Neural progenitor cell (in vitro differentiated cells): ENCODE results near the gene SCN8A. TPM values are rescaled to one million over a fixed set of nuclear protein-coding genes. Genes with fewer than 3 reads are reported as not detected.
A peak's percentile ranks its signal among the peaks of the same experiment; 100 is the strongest.

Source experiments
- DNase-seq: peaks from one replicate; pipeline ENCODE4 v3.0.0-alpha.2; 2016; ENCODE audit warnings: low spot score
- H2AFZ ChIP-seq: fragments of 200-600 bp; sonication (generic); replicated peaks from 2 replicates; pipeline ENCODE4 v1.6.1; 2016; ENCODE audit warnings: antibody characterized with exemption
- H3F3A ChIP-seq: fragments of 200-600 bp; sonication (generic); 2 replicates; pipeline ENCODE4 v1.6.1; 2016; ENCODE audit warnings: antibody characterized with exemption, low read depth
- H3K27ac ChIP-seq: fragments of 200-600 bp; sonication (generic); 2 replicates; pipeline ENCODE4 v1.5.1; 2016; ENCODE audit warnings: mild to moderate bottlenecking
- H3K27me3 ChIP-seq: fragments of 200-600 bp; sonication (generic); 2 replicates; pipeline ENCODE4 v1.6.1; 2016; ENCODE audit warnings: mild to moderate bottlenecking, moderate library complexity
- H3K36me3 ChIP-seq: fragments of 200-600 bp; sonication (generic); 2 replicates; pipeline ENCODE4 v1.5.1; 2016
- H3K4me1 ChIP-seq: fragments of 200-600 bp; sonication (generic); 2 replicates; pipeline ENCODE4 v1.6.1; 2016; ENCODE audit warnings: mixed run types
- H3K4me2 ChIP-seq: fragments of 200-600 bp; sonication (generic); 2 replicates; pipeline ENCODE4 v1.6.1; 2016
- H3K4me3 ChIP-seq: fragments of 200-600 bp; sonication (generic); 2 replicates; pipeline ENCODE4 v1.5.1; 2016
- H3K79me2 ChIP-seq: fragments of 200-600 bp; sonication (generic); 2 replicates; pipeline ENCODE4 v1.6.1; 2016; ENCODE audit warnings: low read depth
- H3K9ac ChIP-seq: fragments of 200-600 bp; sonication (generic); 2 replicates; pipeline ENCODE4 v1.6.1; 2016
- H3K9me3 ChIP-seq: fragments of 200-600 bp; sonication (generic); 2 replicates; pipeline ENCODE4 v1.5.1; 2016; ENCODE audit warnings: low read depth
- H4K20me1 ChIP-seq: fragments of 200-600 bp; sonication (generic); 2 replicates; pipeline ENCODE4 v1.6.1; 2016; ENCODE audit warnings: low read depth
- H3K27ac Mint-ChIP-seq: 3 replicates; pipeline ENCODE4 v1.8.0; 2021; ENCODE audit warnings: mixed read lengths
- H3K27me3 Mint-ChIP-seq: 2 replicates; pipeline ENCODE4 v1.8.0; 2022; ENCODE audit warnings: low read depth, mild to moderate bottlenecking, inconsistent platforms, moderate library complexity, mixed read lengths; ENCODE audit not compliant: insufficient read depth
- H3K36me3 Mint-ChIP-seq: 3 replicates; pipeline ENCODE4 v1.8.0; 2021; ENCODE audit warnings: mixed read lengths
- H3K4me1 Mint-ChIP-seq: 3 replicates; pipeline ENCODE4 v1.8.0; 2021; ENCODE audit warnings: mixed read lengths
- H3K4me3 Mint-ChIP-seq: 3 replicates; pipeline ENCODE4 v1.8.0; 2021; ENCODE audit warnings: mild to moderate bottlenecking, moderate library complexity, mixed read lengths
- H3K9me3 Mint-ChIP-seq: 3 replicates; pipeline ENCODE4 v1.8.0; 2020; ENCODE audit warnings: mixed read lengths
- EZH2 ChIP-seq: fragments of 200-600 bp; sonication (generic); IDR thresholded peaks from 2 replicates; pipeline ENCODE4 v1.6.1; 2017; ENCODE audit warnings: antibody characterized with exemption, mild to moderate bottlenecking, moderate library complexity
- EZH2phosphoT487 ChIP-seq: fragments of 200-600 bp; sonication (generic); IDR thresholded peaks from 2 replicates; pipeline ENCODE4 v1.6.1; 2017; ENCODE audit warnings: antibody characterized with exemption
- total RNA-seq: library from RNA; depleted of rRNA; stranded (reverse); fragments of >200 nt; gene quantifications from 2 replicates; pipeline ENCODE4 v1.2.3, GENCODE V29; 2015; ENCODE audit warnings: low replicate concordance
- TF ChIP-seq, protein P1 (sequence below): fragments of 200-600 bp; sonication (generic); IDR thresholded peaks from 2 replicates; pipeline ENCODE4 v1.5.1; 2017; ENCODE audit warnings: antibody characterized with exemption, mild to moderate bottlenecking

The SCN8A gene
- total RNA-seq, 1 donor from 2014 or later, result 14.2 TPM

DNA sequence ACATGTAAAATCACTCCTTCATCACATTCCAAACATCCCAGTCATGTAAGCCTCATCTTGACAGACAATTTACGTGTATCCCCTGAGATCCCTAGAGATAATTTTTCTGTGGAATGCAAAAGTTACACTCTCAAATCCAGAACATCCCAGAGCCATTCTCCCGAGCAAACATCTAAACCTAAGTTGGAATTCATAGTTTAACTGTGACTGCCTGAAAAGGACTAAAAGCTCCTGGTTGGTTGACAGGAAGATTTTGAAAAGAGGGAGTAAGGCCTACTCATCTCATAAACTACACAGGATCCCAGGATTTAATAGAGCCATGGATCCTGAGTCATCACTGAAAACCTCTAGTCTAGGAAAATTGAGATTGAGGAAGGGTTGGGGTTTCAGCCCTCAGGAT, 123.6 kb downstream of the SCN8A start:
- H3K4me1 Mint-ChIP-seq, result peaks cover 5% of the 10 kb centered on the region
- Histone ChIP-seq H3K27ac (no peak overlapping the region), H4K20me1 (no peaks in the 10 kb centered on the region), H3K9ac (no peak overlapping the region), H3K9me3 (no peaks in the 10 kb centered on the region), H3K79me2 (no peaks in the 10 kb centered on the region), H3K27me3 (no peaks in the 10 kb centered on the region), H3K4me3 (no peak overlapping the region), H3K4me2 (no peak overlapping the region), H3K4me1 (no peaks in the 10 kb centered on the region), H2AFZ (no peak overlapping the region), H3K36me3 (no peaks in the 10 kb centered on the region), H3F3A (no peaks in the 10 kb centered on the region)
- no peak overlapping the region for H3K27ac Mint-ChIP-seq
- no peak overlapping the region for H3K4me3 Mint-ChIP-seq
- H3K27me3 Mint-ChIP-seq, result no peaks in the 10 kb centered on the region
- no peak for DNase-seq
- H3K9me3 Mint-ChIP-seq, result no peaks in the 10 kb centered on the region
- TF ChIP-seq EZH2phosphoT487 (no peak), EZH2 (no peak)
- TF ChIP-seq, protein P1, sequence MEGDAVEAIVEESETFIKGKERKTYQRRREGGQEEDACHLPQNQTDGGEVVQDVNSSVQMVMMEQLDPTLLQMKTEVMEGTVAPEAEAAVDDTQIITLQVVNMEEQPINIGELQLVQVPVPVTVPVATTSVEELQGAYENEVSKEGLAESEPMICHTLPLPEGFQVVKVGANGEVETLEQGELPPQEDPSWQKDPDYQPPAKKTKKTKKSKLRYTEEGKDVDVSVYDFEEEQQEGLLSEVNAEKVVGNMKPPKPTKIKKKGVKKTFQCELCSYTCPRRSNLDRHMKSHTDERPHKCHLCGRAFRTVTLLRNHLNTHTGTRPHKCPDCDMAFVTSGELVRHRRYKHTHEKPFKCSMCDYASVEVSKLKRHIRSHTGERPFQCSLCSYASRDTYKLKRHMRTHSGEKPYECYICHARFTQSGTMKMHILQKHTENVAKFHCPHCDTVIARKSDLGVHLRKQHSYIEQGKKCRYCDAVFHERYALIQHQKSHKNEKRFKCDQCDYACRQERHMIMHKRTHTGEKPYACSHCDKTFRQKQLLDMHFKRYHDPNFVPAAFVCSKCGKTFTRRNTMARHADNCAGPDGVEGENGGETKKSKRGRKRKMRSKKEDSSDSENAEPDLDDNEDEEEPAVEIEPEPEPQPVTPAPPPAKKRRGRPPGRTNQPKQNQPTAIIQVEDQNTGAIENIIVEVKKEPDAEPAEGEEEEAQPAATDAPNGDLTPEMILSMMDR, result no peak
- H3K36me3 Mint-ChIP-seq, result peaks cover 16% of the 10 kb centered on the region

DNA sequence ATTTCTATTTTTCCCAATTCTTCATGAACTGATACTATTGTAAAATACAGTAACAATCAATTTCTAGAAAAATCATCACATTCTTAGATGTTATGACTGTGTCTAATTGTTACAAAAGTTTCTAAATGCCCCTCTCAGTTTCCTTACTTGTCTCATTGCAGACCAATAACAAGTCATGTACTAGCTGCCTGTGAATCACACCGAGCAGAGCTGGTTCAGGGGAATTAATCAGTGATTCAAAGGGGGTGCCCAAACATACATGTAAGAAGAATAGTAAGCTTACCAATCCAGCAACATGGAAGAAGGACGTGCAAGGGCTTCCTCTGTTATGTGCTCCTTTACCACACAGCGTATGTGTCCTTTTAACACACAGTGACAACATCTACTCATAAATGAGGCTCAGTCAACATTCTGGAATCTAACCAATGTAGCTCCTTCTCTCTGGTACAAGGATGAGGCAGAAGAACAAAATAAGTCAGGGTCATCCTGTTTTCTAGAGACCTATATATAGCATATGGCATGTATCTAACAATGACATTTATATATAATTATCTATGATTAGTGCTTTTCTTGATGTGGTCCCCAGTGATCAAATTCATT, 126.4 kb downstream of the SCN8A start:
- Histone ChIP-seq H3K9me3 (no peaks in the 10 kb centered on the region), H3K4me1 (no peaks in the 10 kb centered on the region), H3F3A (peaks cover 3% of the 10 kb centered on the region), H3K4me2 (no peak overlapping the region), H4K20me1 (no peaks in the 10 kb centered on the region), H3K36me3 (no peaks in the 10 kb centered on the region), H3K27ac (no peak overlapping the region), H3K9ac (no peak overlapping the region), H3K79me2 (no peaks in the 10 kb centered on the region), H2AFZ (no peak overlapping the region), H3K27me3 (no peaks in the 10 kb centered on the region), H3K4me3 (no peak overlapping the region)
- H3K36me3 Mint-ChIP-seq, result peaks cover 14% of the 10 kb centered on the region
- H3K27ac Mint-ChIP-seq, result no peak overlapping the region
- no peaks in the 10 kb centered on the region for H3K27me3 Mint-ChIP-seq
- no peaks in the 10 kb centered on the region for H3K9me3 Mint-ChIP-seq
- no peak for DNase-seq
- H3K4me3 Mint-ChIP-seq, result no peak overlapping the region
- TF ChIP-seq EZH2phosphoT487, result no peak
- TF ChIP-seq, protein P1, result no peak
- no peak for TF ChIP-seq EZH2
- H3K4me1 Mint-ChIP-seq, result no peaks in the 10 kb centered on the region

DNA sequence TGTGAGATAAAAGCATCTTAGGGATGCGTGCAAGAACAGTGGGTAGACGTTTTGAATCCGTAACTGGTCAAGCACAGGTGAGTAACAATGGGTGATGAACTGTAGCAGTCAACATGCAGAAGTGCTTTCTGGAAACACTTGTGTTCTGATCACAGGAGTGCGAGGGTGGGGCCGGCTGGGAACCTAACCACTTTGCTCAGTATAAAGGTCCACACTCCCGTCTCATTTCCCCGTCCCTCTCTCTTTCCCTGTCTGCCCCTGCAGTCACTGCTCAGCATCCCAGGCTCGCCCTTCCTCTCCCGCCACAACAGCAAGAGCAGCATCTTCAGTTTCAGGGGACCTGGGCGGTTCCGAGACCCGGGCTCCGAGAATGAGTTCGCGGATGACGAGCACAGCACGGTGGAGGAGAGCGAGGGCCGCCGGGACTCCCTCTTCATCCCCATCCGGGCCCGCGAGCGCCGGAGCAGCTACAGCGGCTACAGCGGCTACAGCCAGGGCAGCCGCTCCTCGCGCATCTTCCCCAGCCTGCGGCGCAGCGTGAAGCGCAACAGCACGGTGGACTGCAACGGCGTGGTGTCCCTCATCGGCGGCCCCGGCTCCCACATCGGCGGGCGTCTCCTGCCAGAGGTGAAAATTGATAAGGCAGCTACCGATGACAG, 130.4 kb downstream of the SCN8A start:
- H2AFZ ChIP-seq, result no peak overlapping the region
- H3K4me1 Mint-ChIP-seq, result no peaks in the 10 kb centered on the region
- H3K27me3 ChIP-seq, result no peaks in the 10 kb centered on the region
- no peak overlapping the region for H3K4me3 Mint-ChIP-seq
- H3K9me3 Mint-ChIP-seq, result no peaks in the 10 kb centered on the region
- H3K79me2 ChIP-seq, result no peaks in the 10 kb centered on the region
- H3K9ac ChIP-seq, result no peak overlapping the region
- no peaks in the 10 kb centered on the region for H3K36me3 ChIP-seq
- H3K27ac Mint-ChIP-seq, result no peak overlapping the region
- H3K9me3 ChIP-seq, result no peaks in the 10 kb centered on the region
- no peaks in the 10 kb centered on the region for H4K20me1 ChIP-seq
- H3K36me3 Mint-ChIP-seq, result peaks cover 5% of the 10 kb centered on the region
- peak overlapping the region; percentile 20 for H3K4me3 ChIP-seq
- no peak for TF ChIP-seq EZH2
- no peak for TF ChIP-seq EZH2phosphoT487
- TF ChIP-seq, protein P1, result no peak
- peak; percentile 65 for DNase-seq
- no peaks in the 10 kb centered on the region for H3K27me3 Mint-ChIP-seq
- peak overlapping the region; percentile 55 for H3K4me2 ChIP-seq
- H3K27ac ChIP-seq, result no peak overlapping the region
- H3F3A ChIP-seq, result peaks cover 3% of the 10 kb centered on the region
- H3K4me1 ChIP-seq, result no peaks in the 10 kb centered on the region
